HepG2 (cell line): ENCODE data around the gene FUT8. TPM values are rescaled to one million over a fixed set of nuclear protein-coding genes. Genes with fewer than 3 reads are reported as not detected.

Experiments
- ATF6 ChIP-seq: sonication (generic); formaldehyde crosslinking; conservative IDR thresholded peaks from 2 replicates; pipeline ENCODE4 v1.4.0; 2020; ENCODE audit warnings: missing genetic modification reagents
- CHD2 ChIP-seq: IDR thresholded peaks from 2 replicates; pipeline ENCODE4 v1.6.1; 2011; ENCODE audit warnings: low read depth, low read length, improper control_type of control experiment
- CREB1 ChIP-seq, 2 experiments: fragments of 450-650 bp in 1 of 2; IDR thresholded peaks; 2 replicates each; pipeline ENCODE4 v1.6.1; 2016 to 2017; ENCODE audit warnings: control low read depth in 1 of 2, mild to moderate bottlenecking in 1 of 2, missing compliant biosample characterization in 1 of 2, missing genetic modification characterization in 1 of 2
- DBP ChIP-seq: sonication (generic); formaldehyde crosslinking; IDR thresholded peaks from 2 replicates; pipeline ENCODE4 v1.4.0; 2020; ENCODE audit warnings: missing genetic modification reagents; ENCODE audit errors: not compliant biosample characterization
- ELF1 ChIP-seq: sonication (generic); formaldehyde crosslinking; IDR thresholded peaks from 2 replicates; pipeline ENCODE4 v1.4.0; 2020; ENCODE audit warnings: missing genetic modification reagents
- ELF3 ChIP-seq: IDR thresholded peaks from 2 replicates; pipeline ENCODE4 v1.6.1; 2016; ENCODE audit warnings: missing genetic modification reagents, missing compliant biosample characterization
- GATAD2A ChIP-seq: IDR thresholded peaks from 2 replicates; pipeline ENCODE4 v1.6.1; 2016
- KAT8 ChIP-seq: IDR thresholded peaks from 2 replicates; pipeline ENCODE4 v1.6.1; 2016; ENCODE audit warnings: missing genetic modification reagents, missing compliant biosample characterization
- KDM1A ChIP-seq: IDR thresholded peaks from 2 replicates; pipeline ENCODE4 v1.6.1; 2016; ENCODE audit warnings: missing compliant biosample characterization
- MED1 ChIP-seq: sonication (generic); formaldehyde crosslinking; IDR thresholded peaks from 2 replicates; pipeline ENCODE4 v1.4.0; 2020; ENCODE audit warnings: missing genetic modification reagents
- PHF8 ChIP-seq: sonication (generic); formaldehyde crosslinking; IDR thresholded peaks from 2 replicates; pipeline ENCODE4 v1.5.0; 2020; ENCODE audit warnings: missing genetic modification reagents
- RFXAP ChIP-seq: sonication (generic); formaldehyde crosslinking; IDR thresholded peaks from 2 replicates; pipeline ENCODE4 v1.4.0; 2020; ENCODE audit warnings: missing genetic modification reagents, borderline replicate concordance
- SIX4 ChIP-seq: sonication (generic); formaldehyde crosslinking; IDR thresholded peaks from 2 replicates; pipeline ENCODE4 v1.4.0; 2020; ENCODE audit warnings: missing genetic modification reagents
- SNAPC5 ChIP-seq: sonication (generic); formaldehyde crosslinking; IDR thresholded peaks from 2 replicates; pipeline ENCODE4 v1.8.1; 2023; ENCODE audit warnings: mild to moderate bottlenecking, missing genetic modification reagents, borderline replicate concordance
- TFAP4 ChIP-seq: sonication (generic); IDR thresholded peaks from 2 replicates; pipeline ENCODE4 v1.6.1; 2016; ENCODE audit warnings: low read depth, borderline replicate concordance
- YEATS4 ChIP-seq: sonication (generic); formaldehyde crosslinking; IDR thresholded peaks from 2 replicates; pipeline ENCODE4 v1.4.0; 2020; ENCODE audit warnings: missing genetic modification reagents, borderline replicate concordance
- ZNF143 ChIP-seq: sonication (generic); formaldehyde crosslinking; IDR thresholded peaks from 2 replicates; pipeline ENCODE4 v1.4.0; 2020; ENCODE audit warnings: missing genetic modification reagents
- ZNF263 ChIP-seq: sonication (generic); formaldehyde crosslinking; IDR thresholded peaks from 2 replicates; pipeline ENCODE4 v1.4.0; 2020; ENCODE audit warnings: missing genetic modification reagents
- ZNF34 ChIP-seq: sonication (generic); formaldehyde crosslinking; IDR thresholded peaks from 2 replicates; pipeline ENCODE4 v1.4.0; 2020; ENCODE audit warnings: mild to moderate bottlenecking, missing genetic modification reagents, borderline replicate concordance
- ZNF646 ChIP-seq: sonication (generic); formaldehyde crosslinking; IDR thresholded peaks from 2 replicates; pipeline ENCODE4 v1.9.0; 2021; ENCODE audit warnings: mild to moderate bottlenecking, missing genetic modification reagents
- polyA plus RNA-seq, 8 experiments: library from polyadenylated mRNA; depleted of rRNA in 3 of 8; stranded (reverse) in 7 of 8; unstranded in 1 of 8; fragments of >200 nt; fragmentation: Illumina TruSeq in 4 of 8; extraction: Trizol in 4 of 8; gene quantifications; 2 replicates each; pipeline versions ENCODE4 v1.2.1 to v1.2.3, GENCODE V29; 2011 to 2016; ENCODE audit warnings: low read depth in 4 of 8, missing spikeins in 1 of 8, mixed read lengths in 1 of 8; ENCODE audit not compliant: insufficient read depth in 1 of 8
- total RNA-seq, 5 experiments: library from RNA; depleted of rRNA; stranded (reverse); fragments of >200 nt; fragmentation: Illumina TruSeq; extraction: Trizol; gene quantifications; 2 replicates each; pipeline ENCODE4 v1.2.3, GENCODE V29; 2016; ENCODE audit warnings: low read depth in 1 of 5

FUT8 gene
- total and polyA plus RNA-seq, 2 of the 13 experiments (the other 11 are each of a cell fraction or from before 2014, with no cell fraction given): 9.3 to 17.5 TPM

- peak; percentile 19; the same call in 1 of the 2 replicates for TF ChIP-seq YEATS4 (CRISPR knock-in tag)
- no peak for TF ChIP-seq ZNF143 (CRISPR knock-in tag)
- TF ChIP-seq SNAPC5: no peak
- TF ChIP-seq ELF1 (CRISPR knock-in tag): peak; percentile 39; the same call in 1 of the 2 replicates
- TF ChIP-seq MED1 (CRISPR knock-in tag): 0 out of 2 replicates have a peak, but pooled peaks have one; percentile 18
- TF ChIP-seq CREB1 (IDR thresholded peaks at IDR 0.05): no peak
- TF ChIP-seq CREB1 (CRISPR knock-in tag; IDR thresholded peaks at IDR 0.05): 0 out of 2 replicates have a peak, but pooled peaks have one; percentile 25
- peak; percentile 63 for TF ChIP-seq PHF8 (CRISPR knock-in tag)
- TF ChIP-seq KAT8 (CRISPR knock-in tag): peak; percentile 59
- TF ChIP-seq ZNF263 (CRISPR knock-in tag): peak; percentile 68; the same call in 1 of the 2 replicates
- no peak for TF ChIP-seq DBP (CRISPR knock-in tag)
- peak; percentile 42; the same call in 1 of the 2 replicates for TF ChIP-seq RFXAP (CRISPR knock-in tag)
- 0 out of 2 replicates have a peak, but pooled peaks have one; percentile 16 for TF ChIP-seq ZNF646 (CRISPR knock-in tag)
- no peak for TF ChIP-seq CHD2
- peak; percentile 58 for TF ChIP-seq SIX4
- peak; percentile 62 for TF ChIP-seq ELF3 (CRISPR knock-in tag)
- TF ChIP-seq ZNF34 (CRISPR knock-in tag): no peak
- TF ChIP-seq GATAD2A (CRISPR knock-in tag): 0 out of 2 replicates have a peak, but pooled peaks have one; percentile 16
- TF ChIP-seq KDM1A (CRISPR knock-in tag): no peak
- TF ChIP-seq TFAP4: peak; percentile 87
- TF ChIP-seq ATF6 (CRISPR knock-in tag): no peak
Observed at GRCh38 chr14:65411656-65412031, 886 bp upstream of the FUT8 start (continued).
